NOMO-1 (cell line): Measurements from ENCODE around the gene TCP1.
"Not testable (repeated sequence)": the region's sequence is repeated elsewhere in the genome, so short reads cannot be mapped to it uniquely, and the experiment has no call there.

Experiments used
- DNase-seq, 2 experiments: peaks; one replicate each; lab custom pipeline; 2025; ENCODE audit not compliant: unreplicated experiment in 2 of 2; lab: John Stamatoyannopoulos, UW

The TCP1 gene

GRCh38 chr6:159745081-159745480 is 44.3 kb downstream of the TCP1 start:
- no peak for DNase-seq

DNA sequence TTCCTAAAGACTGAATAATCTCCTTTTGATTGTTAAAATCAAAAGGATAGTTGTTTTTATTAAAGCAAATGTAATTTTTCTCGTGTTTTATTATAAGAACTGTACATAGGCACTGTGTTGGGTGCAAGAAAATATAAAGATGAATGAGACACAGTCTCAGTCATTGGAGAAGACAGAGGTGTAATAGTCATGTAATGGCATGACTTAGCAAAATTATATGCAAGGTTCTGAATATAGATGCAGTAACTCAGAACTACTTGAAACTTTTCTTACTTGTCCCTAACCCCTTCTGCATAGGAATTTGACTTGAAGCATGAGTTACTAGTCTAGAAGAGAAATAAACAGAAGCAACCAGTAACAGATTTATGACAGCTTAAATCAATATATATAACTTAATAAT is 47.2 kb downstream of the TCP1 start:
- no peak for DNase-seq

- peak; percentile 44 to 93 for DNase-seq
Measured at GRCh38 chr6:159739341-159739740, 50.1 kb downstream of the TCP1 start.

GRCh38 chr6:159736908-159737307 is 52.5 kb downstream of the TCP1 start:
- no peak for DNase-seq

DNA sequence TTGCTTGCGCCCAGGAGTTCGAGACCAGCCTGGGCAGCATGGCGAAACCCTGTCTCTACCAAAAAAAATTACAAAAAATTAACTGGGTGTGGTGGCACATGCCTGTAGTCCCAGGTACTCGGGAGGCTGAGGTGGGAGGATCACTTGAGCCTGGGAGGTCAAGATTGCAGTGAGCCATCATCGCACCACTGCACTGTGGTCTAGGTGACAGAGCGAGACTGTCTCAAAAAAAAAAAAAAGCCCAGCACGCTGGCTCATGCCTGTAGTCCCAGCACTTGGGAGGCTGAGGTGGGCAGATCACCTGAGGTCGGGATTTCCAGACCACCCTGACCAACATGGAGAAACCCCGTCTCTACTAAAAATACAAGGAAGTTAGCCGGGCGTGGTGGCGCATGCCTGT is 56.0 kb downstream of the TCP1 start:
- DNase-seq: not testable (repeated sequence)

- DNase-seq: not testable (repeated sequence)
Measured at GRCh38 chr6:159732550-159732949, 56.9 kb downstream of the TCP1 start.

- DNase-seq: no peak
Measured at GRCh38 chr6:159730332-159730676, 59.1 kb downstream of the TCP1 start.

DNA sequence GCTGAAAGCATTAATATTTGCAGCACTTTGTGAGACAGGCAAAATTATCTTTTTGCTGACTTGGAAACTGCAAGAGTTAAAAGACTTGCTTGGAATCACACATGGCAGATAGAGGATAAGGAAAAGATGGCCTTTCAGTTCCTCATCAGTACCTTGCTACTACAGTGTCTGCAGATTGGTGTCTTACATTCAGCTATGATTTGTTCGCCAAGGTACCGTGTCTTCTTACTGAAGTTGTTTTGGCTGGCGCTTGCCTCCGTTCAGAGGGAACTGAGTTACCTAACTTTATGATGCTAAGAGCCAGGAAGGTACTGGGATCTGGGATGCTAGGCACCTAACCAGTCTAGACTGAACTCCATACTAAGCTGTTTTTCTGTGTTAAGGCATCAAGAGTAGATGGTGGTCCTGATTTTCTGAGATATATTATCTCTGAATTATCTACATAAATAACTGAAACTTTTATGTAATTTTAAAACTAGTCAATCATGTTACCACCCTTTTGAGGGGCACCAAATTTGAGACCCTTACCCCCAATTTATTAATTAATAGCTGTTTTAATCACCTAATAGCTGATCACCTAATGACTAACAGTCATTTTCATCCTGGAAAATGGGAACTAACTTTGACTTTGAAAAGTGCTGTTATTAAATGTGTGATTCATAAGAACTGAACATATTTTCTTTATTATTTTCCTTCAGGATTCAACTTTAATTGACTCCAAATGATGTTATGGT is 59.6 kb downstream of the TCP1 start:
- DNase-seq: peak; percentile 9 to 63

DNA sequence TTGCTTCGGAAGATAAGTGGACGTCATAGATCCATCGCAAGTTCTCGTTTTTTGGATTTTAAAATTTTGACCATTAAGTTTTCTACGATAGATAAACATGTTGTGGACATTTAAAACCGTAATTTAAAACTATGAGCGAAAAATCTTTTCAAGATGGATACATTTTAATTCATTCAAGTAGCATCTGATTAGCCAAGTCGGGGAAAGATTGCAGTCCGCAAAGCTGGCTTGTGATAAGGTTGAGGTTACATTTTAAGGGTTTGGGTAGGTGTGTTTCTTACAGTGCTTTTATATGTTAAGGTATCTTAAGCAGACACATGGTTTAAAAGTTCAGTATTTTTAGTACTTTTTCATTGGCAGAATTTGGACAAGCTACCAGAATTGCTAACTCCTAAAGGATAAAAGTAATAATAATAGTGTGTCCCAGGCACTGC is 60.9 kb downstream of the TCP1 start:
- peak in 1 of 2 experiments; percentile 17 for DNase-seq
